Thymus (tissue), 11 donors: ENCODE results near the gene SCN11A. TPM values are rescaled to one million over a fixed set of nuclear protein-coding genes. Genes with fewer than 3 reads are reported as not detected.
A peak's percentile ranks its signal among the peaks of the same experiment; 100 is the strongest.
"Not testable (repeated sequence)": the region's sequence is repeated elsewhere in the genome, so short reads cannot be mapped to it uniquely, and the experiment has no call there.

Experiments used
- DNase-seq, 9 donors: peaks; one replicate each; pipeline ENCODE4 v3.0.0-alpha.2; 2013; ENCODE audit warnings: low spot score in 9 of 9, low read depth in 6 of 9, missing footprints in 1 of 9
- H3K27ac ChIP-seq, 2 donors: one replicate each; pipeline ENCODE4 v1.5.1; 2013; ENCODE audit warnings: control low read depth in 1 of 2, low read depth in 1 of 2, low read length in 1 of 2, mild to moderate bottlenecking in 1 of 2, moderate library complexity in 1 of 2
- H3K27me3 ChIP-seq, 2 donors: one replicate each; pipeline ENCODE4 v1.5.1; 2013; ENCODE audit warnings: low read length in 1 of 2; ENCODE audit not compliant: control insufficient read depth in 2 of 2, insufficient read depth in 1 of 2
- H3K36me3 ChIP-seq, 2 donors: one replicate each; pipeline ENCODE4 v1.5.1; 2013; ENCODE audit warnings: low read length in 1 of 2, mild to moderate bottlenecking in 1 of 2, moderate library complexity in 1 of 2; ENCODE audit not compliant: control insufficient read depth in 2 of 2, insufficient read depth in 2 of 2
- H3K4me1 ChIP-seq, 2 donors: one replicate each; pipeline ENCODE4 v1.5.1; 2013; ENCODE audit warnings: low read length in 2 of 2; ENCODE audit not compliant: control insufficient read depth in 2 of 2, insufficient read depth in 2 of 2
- H3K4me3 ChIP-seq, 2 donors: one replicate each; pipeline ENCODE4 v1.5.1; 2013; ENCODE audit warnings: low read length in 2 of 2, control low read depth in 1 of 2, mild to moderate bottlenecking in 1 of 2
- H3K9me3 ChIP-seq, 2 donors: one replicate each; pipeline ENCODE4 v1.5.1; 2013; ENCODE audit warnings: low read length in 1 of 2, mild to moderate bottlenecking in 1 of 2; ENCODE audit not compliant: control insufficient read depth in 2 of 2, insufficient read depth in 1 of 2
- WGBS: extraction: QIAGEN DNeasy Blood & Tissue Kit; methylation state at CpG from one replicate; pipeline ENCODE4 v1.1.7; 2013; 5-methylcytosine and 5-hydroxymethylcytosine counted together
- polyA plus RNA-seq: library from polyadenylated mRNA; stranded (reverse); fragments of 200-250 nt; gene quantifications from one replicate; pipeline ENCODE4 v1.2.3, GENCODE V29; 2013
- total RNA-seq: library from RNA; stranded (reverse); fragments of 120-200 nt; gene quantifications from one replicate; pipeline ENCODE4 v1.2.4, GENCODE V29; 2013
- donor health status: healthy.

The SCN11A gene
- total and polyA plus RNA-seq, 2 donors = 0.38 to 0.59 TPM

DNA sequence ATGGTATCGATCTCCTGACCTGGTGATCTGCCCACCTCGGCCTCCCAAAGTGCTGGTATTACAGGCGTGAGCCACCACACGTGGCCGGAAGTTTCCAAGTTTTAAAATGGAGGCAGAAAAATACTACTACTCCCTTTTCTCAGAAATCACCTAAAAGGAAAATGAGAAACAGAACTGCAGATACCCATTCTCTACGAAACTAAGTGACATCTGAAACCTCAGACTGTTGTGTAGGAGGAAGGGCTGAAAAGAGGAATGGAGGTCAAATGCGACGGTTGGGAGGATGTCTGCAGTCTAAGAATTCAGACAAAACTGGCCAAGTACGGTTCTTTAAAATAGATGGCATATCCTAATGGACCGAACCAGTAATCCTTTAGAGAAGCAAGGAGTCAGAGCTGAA is 24.2 kb upstream of the SCN11A start:
- H3K4me1 ChIP-seq = no peaks in the 10 kb centered on the region
- no peak overlapping the region for H3K27ac ChIP-seq
- no peak for DNase-seq
- WGBS = 97% methylated on average over 10 of the region's 10 CpGs
- H3K4me3 ChIP-seq = no peak overlapping the region
- no peaks in the 10 kb centered on the region for H3K27me3 ChIP-seq
- H3K9me3 ChIP-seq = no peaks in the 10 kb centered on the region
- H3K36me3 ChIP-seq = peaks cover 47 to 65% of the 10 kb centered on the region in 2 donors

DNA sequence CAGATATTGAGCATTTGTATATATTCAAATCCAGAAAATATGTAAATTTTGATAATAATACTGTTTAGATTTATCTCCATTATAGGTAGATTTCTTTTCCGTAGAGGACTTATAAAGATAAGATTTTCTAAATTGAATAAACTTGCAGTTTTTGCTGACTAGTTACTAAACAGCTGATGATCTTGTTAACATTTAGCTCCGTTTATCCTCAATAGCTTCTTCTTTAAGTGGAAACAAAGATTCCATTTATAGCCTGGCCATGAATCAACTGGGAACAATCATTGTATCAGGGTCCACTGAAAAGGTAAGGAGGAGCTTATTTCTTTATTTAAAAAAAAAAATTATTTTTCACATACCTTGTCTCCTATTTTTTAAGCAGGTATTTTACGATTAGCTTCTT is 16.8 kb upstream of the SCN11A start:
- H3K36me3 ChIP-seq = peaks cover 26 to 50% of the 10 kb centered on the region in 2 donors

DNA sequence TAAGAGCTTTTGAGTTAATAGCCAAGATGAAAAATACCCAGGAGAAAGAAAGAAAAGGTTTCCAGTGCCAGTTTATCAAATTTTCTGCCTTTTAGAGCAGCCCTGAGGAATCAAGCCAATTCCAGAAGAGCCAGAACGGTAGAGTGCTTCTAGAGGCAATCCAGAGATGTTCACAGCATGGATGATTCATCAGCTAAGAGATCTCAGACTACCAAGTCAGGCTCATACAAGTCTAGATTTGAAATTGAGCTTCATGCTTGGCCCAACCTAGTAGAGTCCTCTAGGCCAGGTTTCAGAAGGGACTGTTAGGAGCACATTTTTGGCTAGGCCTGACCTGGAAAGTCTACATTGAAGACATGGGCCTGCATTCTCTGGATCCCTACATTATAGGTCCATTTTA is 15.5 kb upstream of the SCN11A start:
- no peak overlapping the region for H3K4me3 ChIP-seq
- peaks cover 20 to 39% of the 10 kb centered on the region in 2 donors for H3K36me3 ChIP-seq
- no peak overlapping the region for H3K27ac ChIP-seq
- 92% methylated on average over 1 of the region's 1 CpG for WGBS
- H3K9me3 ChIP-seq = no peaks in the 10 kb centered on the region
- no peak for DNase-seq
- H3K4me1 ChIP-seq = no peaks in the 10 kb centered on the region
- H3K27me3 ChIP-seq = no peaks in the 10 kb centered on the region

More for the DNA sequence above, 16.8 kb upstream of the SCN11A start:
- Histone ChIP-seq H3K27ac (no peak overlapping the region), H3K9me3 (no peaks in the 10 kb centered on the region), H3K27me3 (no peaks in the 10 kb centered on the region), H3K4me1 (no peaks in the 10 kb centered on the region), H3K4me3 (no peak overlapping the region)
- over 99% methylated on average over 3 of the region's 3 CpGs for WGBS
- DNase-seq = no peak

DNA sequence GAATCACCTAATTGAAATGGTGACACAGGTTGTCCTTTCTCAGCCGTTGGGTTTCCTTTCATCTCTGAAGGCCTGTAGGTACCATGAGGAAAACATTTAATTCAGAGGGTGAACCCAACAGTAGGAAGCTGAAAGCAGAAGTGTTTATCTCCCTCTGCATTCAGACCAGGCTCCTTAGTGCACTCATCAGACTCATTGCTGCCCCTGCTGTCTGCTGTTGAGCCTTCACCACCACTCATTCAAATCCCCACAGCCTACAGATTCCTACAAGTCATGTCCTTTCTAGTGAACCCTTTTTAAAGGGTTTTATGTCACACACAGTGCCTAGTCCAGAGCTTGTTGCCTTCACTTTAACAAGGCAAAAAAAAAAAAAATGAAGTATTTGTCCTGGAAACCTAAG is 13.5 kb upstream of the SCN11A start:
- WGBS = 1% methylated on average over 1 of the region's 1 CpG
- no peaks in the 10 kb centered on the region for H3K27me3 ChIP-seq
- H3K4me3 ChIP-seq = no peak overlapping the region
- H3K9me3 ChIP-seq = no peaks in the 10 kb centered on the region
- no peaks in the 10 kb centered on the region for H3K4me1 ChIP-seq
- H3K27ac ChIP-seq = no peak overlapping the region
- peak in 4 of 9 donors; percentile 4 to 47 (median 22) for DNase-seq
- peaks cover 16 to 29% of the 10 kb centered on the region in 2 donors for H3K36me3 ChIP-seq

DNA sequence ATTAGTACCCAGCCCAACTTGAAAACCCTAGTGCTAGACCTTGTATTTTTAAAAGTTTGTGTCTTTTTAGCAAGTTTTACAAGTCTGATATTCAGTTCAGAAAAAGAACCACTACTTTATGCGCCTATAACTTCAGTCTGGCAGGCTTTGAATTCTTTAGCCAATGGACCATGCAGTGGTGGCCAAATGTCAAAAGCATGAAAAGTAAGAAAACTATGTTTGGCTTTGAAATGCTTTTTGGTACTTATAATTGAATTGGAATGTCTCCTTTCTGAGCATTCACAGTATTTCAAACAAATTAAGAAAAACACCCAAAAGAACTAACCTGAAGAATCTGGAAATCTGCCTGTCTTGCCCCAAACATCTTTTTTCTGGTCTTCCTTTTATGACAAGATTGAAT is 12.9 kb upstream of the SCN11A start:
- Histone ChIP-seq H3K4me1 (no peaks in the 10 kb centered on the region), H3K4me3 (no peak overlapping the region), H3K27ac (no peak overlapping the region), H3K27me3 (no peaks in the 10 kb centered on the region), H3K36me3 (peaks cover 16 to 29% of the 10 kb centered on the region in 2 donors), H3K9me3 (no peaks in the 10 kb centered on the region)
- DNase-seq = no peak
- 94% methylated on average over 1 of the region's 1 CpG for WGBS

DNA sequence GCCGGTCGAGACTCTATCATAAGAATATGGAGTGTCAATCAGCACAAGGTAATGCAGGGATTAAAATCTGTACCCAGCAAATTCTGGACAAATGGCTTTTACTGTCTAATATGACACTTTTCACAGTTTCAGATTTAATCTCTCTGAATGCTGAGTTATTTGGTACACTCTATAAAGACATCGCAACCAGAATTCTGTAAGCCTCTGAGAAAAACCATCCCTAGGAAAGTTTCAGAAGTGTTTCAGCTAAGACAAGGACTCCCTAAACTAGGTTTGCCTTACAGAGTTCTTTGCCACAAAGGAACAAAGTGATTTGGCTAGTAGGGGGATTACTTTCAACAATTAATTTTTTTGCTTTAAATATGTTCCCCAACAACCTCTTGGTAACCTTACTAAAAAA is 11.4 kb upstream of the SCN11A start:
- H3K4me1 ChIP-seq = no peaks in the 10 kb centered on the region
- no peaks in the 10 kb centered on the region for H3K9me3 ChIP-seq
- H3K27me3 ChIP-seq = no peaks in the 10 kb centered on the region
- no peak for DNase-seq
- H3K27ac ChIP-seq = no peak overlapping the region
- 98% methylated on average over 3 of the region's 3 CpGs for whole genome bisulfite sequencing
- H3K36me3 ChIP-seq = peaks cover 8 to 19% of the 10 kb centered on the region in 2 donors
- H3K4me3 ChIP-seq = no peak overlapping the region

DNA sequence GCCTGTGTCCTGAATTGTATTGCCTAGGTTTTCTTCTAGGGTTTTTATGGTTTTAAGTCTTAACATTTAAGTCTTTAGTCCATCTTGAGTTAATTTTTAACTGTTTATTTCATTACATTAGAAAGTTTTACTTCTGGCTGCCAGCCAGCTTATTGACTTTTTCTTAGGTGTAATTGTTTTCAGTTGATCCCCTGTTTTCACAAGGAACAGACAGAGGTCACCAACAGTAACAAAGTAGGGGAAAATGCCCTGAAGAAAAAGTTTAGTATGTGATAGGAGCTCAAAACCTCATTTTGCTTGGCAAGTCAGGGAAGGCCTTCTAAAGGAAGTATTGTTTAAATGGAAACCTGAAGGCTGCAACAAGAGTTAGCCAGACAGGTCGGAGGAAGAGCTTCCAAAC is 10.4 kb upstream of the SCN11A start:
- no peaks in the 10 kb centered on the region for H3K4me1 ChIP-seq
- H3K36me3 ChIP-seq = peaks cover 5 to 12% of the 10 kb centered on the region in 2 donors
- H3K27ac ChIP-seq = no peak overlapping the region
- H3K27me3 ChIP-seq = no peaks in the 10 kb centered on the region
- no peak overlapping the region for H3K4me3 ChIP-seq
- 95% methylated on average over 1 of the region's 1 CpG for WGBS
- no peaks in the 10 kb centered on the region for H3K9me3 ChIP-seq
- no peak for DNase-seq

DNA sequence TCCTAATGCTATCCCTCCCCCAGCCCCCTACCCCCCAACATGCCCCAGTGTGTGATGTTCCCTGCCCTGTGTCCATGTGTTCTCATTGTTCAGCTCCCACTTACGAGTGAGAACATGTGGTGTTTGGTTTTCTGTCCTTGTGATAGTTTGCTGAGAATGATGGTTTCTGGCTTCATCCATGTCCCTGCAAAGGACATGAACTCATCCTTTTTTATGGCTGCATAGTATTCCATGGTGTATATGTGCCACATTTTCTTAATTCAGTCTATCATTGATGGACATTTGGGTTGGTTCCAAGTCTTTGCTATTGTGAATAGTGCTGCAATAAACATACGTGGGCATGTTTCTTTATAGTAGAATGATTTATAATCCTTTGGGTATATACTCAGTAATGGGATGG is 9.5 kb upstream of the SCN11A start:
- H3K4me3 ChIP-seq, H3K27me3 ChIP-seq, H3K36me3 ChIP-seq, H3K27ac ChIP-seq, H3K9me3 ChIP-seq, DNase-seq, H3K4me1 ChIP-seq: not testable (repeated sequence)
- 94% methylated on average over 2 of the region's 2 CpGs for WGBS

DNA sequence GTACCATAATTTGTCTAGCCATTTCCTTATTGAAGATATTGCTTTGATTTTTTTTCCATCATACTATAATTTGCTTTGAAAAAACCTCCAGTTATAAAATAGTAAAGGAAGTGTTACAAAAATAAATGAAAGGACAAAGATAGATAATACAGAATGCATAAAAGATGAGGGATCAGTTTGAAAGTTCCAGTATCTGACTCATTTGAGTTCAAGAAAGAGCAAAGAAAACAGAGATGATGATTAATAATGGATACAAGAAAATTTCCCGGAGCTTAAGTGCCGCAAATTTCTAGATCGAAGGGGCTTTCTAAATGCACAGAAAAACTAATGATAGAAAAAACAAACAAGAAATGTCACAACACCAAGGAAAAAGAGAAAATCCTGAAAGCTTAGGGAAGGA is 4.4 kb upstream of the SCN11A start:
- no peak for DNase-seq
- H3K27me3 ChIP-seq = no peaks in the 10 kb centered on the region
- H3K9me3 ChIP-seq = no peaks in the 10 kb centered on the region
- H3K4me1 ChIP-seq = peaks cover 6 to 7% of the 10 kb centered on the region in 2 donors
- no peaks in the 10 kb centered on the region for H3K36me3 ChIP-seq
- 97% methylated on average over 3 of the region's 3 CpGs for WGBS
- no peak overlapping the region for H3K27ac ChIP-seq
- no peak overlapping the region for H3K4me3 ChIP-seq

DNA sequence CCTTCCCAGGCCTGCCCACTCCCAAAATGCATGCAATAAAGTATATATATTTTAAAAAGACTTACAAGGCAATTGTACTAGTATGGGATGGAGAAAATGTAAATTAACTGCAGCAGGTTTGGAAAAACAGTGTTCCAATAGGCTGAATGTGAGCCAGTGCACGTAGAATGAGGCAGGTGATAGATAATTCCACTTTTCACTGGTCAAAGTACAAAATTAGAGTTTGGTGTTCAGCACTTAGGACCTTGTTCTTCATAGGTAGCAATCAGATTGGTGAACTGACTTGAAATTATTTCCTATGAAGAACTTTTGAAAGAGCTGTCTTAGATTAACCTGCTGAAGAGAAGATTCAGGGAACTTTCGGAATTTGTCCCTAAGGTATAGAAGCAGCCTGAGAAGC is 2.0 kb upstream of the SCN11A start:
- no peak overlapping the region for H3K27ac ChIP-seq
- H3K4me1 ChIP-seq = peaks cover 6 to 8% of the 10 kb centered on the region in 2 donors
- H3K27me3 ChIP-seq = no peaks in the 10 kb centered on the region
- WGBS = 97% methylated on average over 2 of the region's 2 CpGs
- no peak for DNase-seq
- no peak overlapping the region for H3K4me3 ChIP-seq
- H3K9me3 ChIP-seq = no peaks in the 10 kb centered on the region
- no peaks in the 10 kb centered on the region for H3K36me3 ChIP-seq
